GM19099 (cell line): ENCODE measurements around the gene XYLT1.

Source experiments
- POLR2A ChIP-seq: IDR thresholded peaks from 3 replicates; pipeline ENCODE4 v1.6.1; 2011; ENCODE audit warnings: low read depth; ENCODE audit not compliant: insufficient read length; ENCODE audit errors: extremely low read depth

Gene XYLT1

DNA sequence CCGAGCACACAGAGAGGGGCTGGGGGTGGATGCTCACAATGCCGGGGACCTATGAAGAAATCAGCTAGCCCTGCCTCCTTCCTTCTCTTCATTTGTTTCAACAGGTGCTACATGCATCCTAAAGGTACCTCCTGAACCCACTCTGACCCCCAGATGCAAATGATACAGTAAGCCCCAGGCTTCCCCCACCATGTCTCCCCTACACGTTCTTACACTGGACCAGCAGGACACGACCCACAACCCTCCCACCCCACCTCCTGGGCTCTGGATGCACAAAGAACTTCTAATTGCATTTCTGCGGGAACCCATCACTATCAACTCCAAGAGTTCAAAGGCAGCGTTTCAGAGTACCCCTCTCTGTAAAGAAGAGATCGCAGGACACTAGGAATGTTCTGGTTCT is 2.1 kb downstream of the XYLT1 start:
- TF ChIP-seq POLR2A = no peak

DNA sequence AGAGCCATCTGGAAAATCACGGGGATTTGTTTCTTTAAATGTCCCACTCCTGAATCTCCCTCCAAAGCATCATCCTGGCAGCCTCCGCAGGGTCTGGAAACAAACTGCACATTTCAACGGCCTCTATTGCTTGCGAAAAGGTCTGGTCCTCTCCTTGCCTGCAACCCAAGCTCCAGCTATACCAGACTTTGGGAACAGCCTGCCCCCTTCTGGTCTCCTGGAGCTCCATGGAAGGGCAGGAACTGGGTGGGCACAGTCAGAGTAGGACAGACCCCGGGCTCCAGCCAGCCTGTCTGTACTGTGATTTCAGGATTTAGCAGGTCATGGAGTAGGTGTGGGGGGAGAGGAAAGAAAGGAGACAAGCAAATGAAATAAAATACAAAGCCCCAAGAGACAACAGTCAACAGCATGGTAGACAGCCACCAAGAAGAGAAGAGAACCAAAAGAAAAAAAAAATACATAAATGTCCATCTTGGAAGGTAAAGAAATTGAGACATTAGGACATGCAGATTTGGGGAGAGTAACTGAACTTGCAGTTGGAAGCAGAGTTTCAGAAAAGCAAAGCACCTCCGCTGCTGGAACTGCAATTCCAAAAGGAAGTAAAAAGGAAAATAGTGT is 2.7 kb downstream of the XYLT1 start:
- TF ChIP-seq POLR2A = no peak

DNA sequence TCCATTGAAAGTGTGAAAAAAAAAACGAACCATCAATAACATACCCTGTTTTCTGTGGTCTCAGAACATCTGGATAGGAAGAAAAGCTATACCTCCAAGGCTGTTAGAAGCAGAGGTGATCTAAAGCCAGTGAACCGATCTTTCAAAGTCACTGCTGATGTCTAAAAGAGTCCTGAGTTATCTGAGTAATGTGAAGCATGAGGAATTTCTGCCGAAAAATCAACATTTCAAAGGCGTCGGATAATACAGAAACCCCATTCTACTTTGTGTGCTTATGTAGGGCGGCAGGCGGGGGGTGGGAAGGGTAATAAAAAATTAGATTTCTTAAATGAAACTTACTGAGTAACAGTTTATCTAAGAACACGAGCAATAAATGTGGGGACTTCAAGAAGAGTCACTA is 3.9 kb downstream of the XYLT1 start:
- TF ChIP-seq POLR2A = no peak

DNA sequence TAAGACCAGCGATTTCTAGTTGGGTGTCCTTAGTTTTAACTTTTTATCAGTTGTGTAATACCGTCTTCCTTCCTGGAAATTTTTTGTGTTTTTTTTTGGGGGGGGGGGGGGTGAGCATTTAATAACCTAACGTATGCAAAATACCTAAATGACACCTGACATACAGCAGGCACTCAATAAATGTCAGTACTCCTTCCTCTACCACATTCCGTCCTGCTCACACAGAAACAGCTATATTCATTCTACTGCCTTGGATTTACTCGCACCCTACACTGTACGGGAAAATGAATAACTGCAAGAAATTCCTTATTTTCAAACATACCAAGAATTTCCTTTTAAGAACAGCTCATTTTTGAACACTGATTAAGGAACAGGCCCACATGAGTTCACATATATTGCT is 5.3 kb downstream of the XYLT1 start:
- TF ChIP-seq POLR2A = no peak

- no peak for TF ChIP-seq POLR2A
Observed at GRCh38 chr16:17463335-17463734, 7.4 kb downstream of the XYLT1 start.

- TF ChIP-seq POLR2A = no peak
Observed at GRCh38 chr16:17461951-17462729, 8.6 kb downstream of the XYLT1 start.

DNA sequence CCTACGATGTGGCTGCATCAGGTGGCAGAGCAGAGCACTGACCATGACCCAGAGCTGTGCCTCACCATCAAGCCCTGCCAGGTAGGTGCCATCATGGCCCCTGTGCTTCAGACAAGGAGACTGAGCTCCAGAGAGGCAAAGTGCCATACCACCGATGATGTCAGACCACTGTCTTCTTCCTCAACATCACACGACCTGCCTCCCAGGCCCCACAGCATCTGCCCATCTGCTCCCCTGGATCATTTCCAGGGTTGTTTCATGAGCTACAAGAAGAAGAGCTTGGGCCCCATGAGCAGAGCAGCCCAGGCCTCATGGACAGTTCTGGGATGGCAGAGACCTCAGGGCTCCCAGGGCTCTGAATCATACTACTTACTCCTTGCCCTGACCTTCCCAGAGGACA is 9.9 kb downstream of the XYLT1 start:
- no peak for TF ChIP-seq POLR2A

GRCh38 chr16:17459903-17460521 is 10.7 kb downstream of the XYLT1 start:
- TF ChIP-seq POLR2A = no peak

DNA sequence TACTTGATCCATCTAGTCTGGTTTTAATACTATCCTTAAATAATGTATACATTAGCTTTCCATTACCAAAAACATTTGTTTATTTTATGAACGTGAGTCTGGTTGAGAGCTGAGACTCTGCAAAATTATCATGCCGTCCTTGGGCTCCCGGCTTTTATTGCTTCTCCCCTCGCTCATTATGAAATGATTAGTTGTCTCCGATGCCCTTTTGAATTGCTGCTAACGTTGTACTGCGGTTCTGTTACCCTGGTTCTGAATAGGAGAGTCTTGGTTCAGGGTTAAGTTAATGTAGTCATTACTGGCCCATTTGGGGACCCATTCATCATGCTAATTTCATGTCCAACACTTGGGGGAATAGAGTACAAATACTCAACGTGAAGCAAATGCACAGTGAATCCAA is 12.8 kb downstream of the XYLT1 start:
- no peak for TF ChIP-seq POLR2A

- no peak for TF ChIP-seq POLR2A
Observed at GRCh38 chr16:17457513-17457912, 13.2 kb downstream of the XYLT1 start.

DNA sequence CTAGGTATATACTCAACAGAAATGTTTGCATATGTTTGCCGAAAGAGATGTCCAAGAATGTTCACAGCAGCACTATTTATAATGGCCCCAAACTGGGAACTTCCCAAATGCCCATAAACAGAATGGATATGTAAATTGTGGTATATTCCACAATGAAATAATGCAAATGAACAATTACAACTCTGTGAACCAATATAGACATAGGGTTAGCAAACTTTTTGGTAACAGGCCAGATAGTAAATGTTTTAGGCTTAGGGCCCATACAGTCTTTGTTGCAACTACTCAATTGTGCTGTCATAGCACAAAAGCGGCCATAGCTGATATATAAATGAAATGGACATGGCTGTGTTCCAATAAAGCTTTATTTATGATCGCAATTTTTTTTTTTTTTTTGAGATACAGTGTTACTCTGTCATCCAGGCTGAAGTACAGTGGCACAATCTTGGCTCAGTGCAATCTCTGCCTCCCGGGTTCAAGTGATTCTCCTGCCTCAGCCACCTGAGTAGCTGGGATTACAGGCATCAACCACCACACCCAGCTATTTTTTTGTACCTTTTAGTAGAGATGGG is 16.5 kb downstream of the XYLT1 start:
- no peak for TF ChIP-seq POLR2A

DNA sequence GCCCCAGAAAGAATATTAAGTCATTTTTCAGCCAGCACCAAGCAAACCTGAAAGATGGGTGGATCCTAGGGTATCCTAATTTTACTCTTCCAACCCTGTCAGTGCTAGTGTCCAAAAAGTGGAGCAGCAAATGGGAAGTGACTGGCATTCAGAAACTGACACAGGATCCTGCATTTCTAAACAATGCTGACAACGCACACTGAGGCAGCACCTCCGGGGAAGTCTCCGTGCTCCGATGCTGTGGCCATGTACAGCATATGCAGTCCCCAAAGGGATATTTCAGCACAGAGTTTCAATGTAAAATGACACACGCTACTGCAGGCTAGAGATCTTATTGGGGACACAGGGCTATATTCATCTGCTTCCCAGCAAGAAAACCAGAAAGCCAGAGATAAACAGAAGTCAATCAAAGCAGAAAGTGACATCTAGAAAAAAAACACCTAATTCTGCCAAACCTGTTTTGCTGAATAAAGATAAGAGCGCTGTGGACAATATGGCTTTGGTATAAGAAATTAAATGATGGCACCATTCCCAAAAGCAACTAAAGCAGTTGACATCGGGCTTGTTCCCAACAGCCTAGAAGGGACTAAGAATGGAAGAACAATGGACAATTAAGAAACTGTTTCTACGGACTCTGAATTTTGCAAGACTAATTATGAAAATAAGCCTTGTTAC is 17.3 kb downstream of the XYLT1 start:
- no peak for TF ChIP-seq POLR2A

GRCh38 chr16:17452922-17453321 is 17.8 kb downstream of the XYLT1 start:
- TF ChIP-seq POLR2A = no peak

GRCh38 chr16:17451843-17452242 is 18.9 kb downstream of the XYLT1 start:
- TF ChIP-seq POLR2A = no peak

GRCh38 chr16:17450291-17450690 is 20.5 kb downstream of the XYLT1 start:
- no peak for TF ChIP-seq POLR2A
